WTC11 (cell line): Measurements from ENCODE around the gene LIMD2.

Source experiments
- CREB1 ChIP-seq: sonication (generic); formaldehyde crosslinking; IDR thresholded peaks from 2 replicates; pipeline ENCODE4 v1.8.0; 2023; ENCODE audit warnings: mild to moderate bottlenecking, missing genetic modification reagents
- CTCF ChIP-seq: fragments of 200-600 bp; IDR thresholded peaks from 2 replicates; pipeline ENCODE4 v1.8.0; 2022; ENCODE audit warnings: antibody characterized with exemption
- ESRRA ChIP-seq: sonication (generic); formaldehyde crosslinking; IDR thresholded peaks from 2 replicates; pipeline ENCODE4 v1.8.1; 2022; ENCODE audit warnings: mild to moderate bottlenecking, missing genetic modification reagents, borderline replicate concordance
- JAZF1 ChIP-seq: fragments of 250-450 bp; sonication (Bioruptor Pico); IDR thresholded peaks from 2 replicates; pipeline ENCODE4 v1.9.0; 2021; ENCODE audit warnings: moderate library complexity, mild to moderate bottlenecking, inconsistent platforms
- KAT7 ChIP-seq: sonication (generic); formaldehyde crosslinking; IDR thresholded peaks from 2 replicates; pipeline ENCODE4 v1.8.1; 2023; ENCODE audit warnings: missing genetic modification reagents, mild to moderate bottlenecking, borderline replicate concordance
- NFATC4 ChIP-seq: fragments of 250-450 bp; sonication (Bioruptor Pico); IDR thresholded peaks from 2 replicates; pipeline ENCODE4 v1.9.0; 2021; ENCODE audit warnings: mild to moderate bottlenecking
- SP1 ChIP-seq: sonication (generic); formaldehyde crosslinking; conservative IDR thresholded peaks from 2 replicates; pipeline ENCODE4 v1.8.1; 2022; ENCODE audit warnings: missing genetic modification reagents
- USF2 ChIP-seq: sonication (generic); formaldehyde crosslinking; IDR thresholded peaks from 2 replicates; pipeline ENCODE4 v1.8.1; 2023; ENCODE audit warnings: mild to moderate bottlenecking, missing genetic modification reagents, moderate library complexity
- ZNF263 ChIP-seq: sonication (generic); formaldehyde crosslinking; IDR thresholded peaks from 2 replicates; pipeline ENCODE4 v1.8.1; 2022; ENCODE audit warnings: low read depth, mild to moderate bottlenecking, moderate library complexity, missing genetic modification reagents
- ZNF317 ChIP-seq: sonication (generic); formaldehyde crosslinking; IDR thresholded peaks from 2 replicates; pipeline ENCODE4 v1.8.1; 2023; ENCODE audit warnings: low read depth, mild to moderate bottlenecking, moderate library complexity, missing genetic modification reagents, borderline replicate concordance
- TF ChIP-seq, protein P1 (sequence below): sonication (generic); formaldehyde crosslinking; conservative IDR thresholded peaks from 2 replicates; pipeline ENCODE4 v1.8.1; 2022; ENCODE audit warnings: mild to moderate bottlenecking, missing genetic modification reagents

GRCh38 chr17:63741143-63741407 lies 41.1 kb upstream of the LIMD2 start:
- TF ChIP-seq CTCF (no peak), KAT7 (no peak), ESRRA (CRISPR knock-in tag) (no peak), ZNF317 (CRISPR knock-in tag) (no peak), SP1 (CRISPR knock-in tag) (no peak), ZNF263 (no peak), JAZF1 (CRISPR knock-in tag) (no peak), USF2 (CRISPR knock-in tag) (no peak), NFATC4 (no peak), CREB1 (no peak)
- TF ChIP-seq, protein P1, sequence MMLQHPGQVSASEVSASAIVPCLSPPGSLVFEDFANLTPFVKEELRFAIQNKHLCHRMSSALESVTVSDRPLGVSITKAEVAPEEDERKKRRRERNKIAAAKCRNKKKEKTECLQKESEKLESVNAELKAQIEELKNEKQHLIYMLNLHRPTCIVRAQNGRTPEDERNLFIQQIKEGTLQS (CRISPR knock-in tag), result no peak
